GM20431 (cell line): Measurements from ENCODE around the gene HCN3.

ENCODE experiments used
- in situ Hi-C: fragments of 300-500 bp; cut with MseI, MboI; formaldehyde crosslinking; loops from one replicate; pipeline ENCODE4 v1.15.0; 2020; ENCODE audit warnings: low sequenced_read_pairs; ENCODE audit not compliant: unreplicated experiment

The HCN3 gene

DNA sequence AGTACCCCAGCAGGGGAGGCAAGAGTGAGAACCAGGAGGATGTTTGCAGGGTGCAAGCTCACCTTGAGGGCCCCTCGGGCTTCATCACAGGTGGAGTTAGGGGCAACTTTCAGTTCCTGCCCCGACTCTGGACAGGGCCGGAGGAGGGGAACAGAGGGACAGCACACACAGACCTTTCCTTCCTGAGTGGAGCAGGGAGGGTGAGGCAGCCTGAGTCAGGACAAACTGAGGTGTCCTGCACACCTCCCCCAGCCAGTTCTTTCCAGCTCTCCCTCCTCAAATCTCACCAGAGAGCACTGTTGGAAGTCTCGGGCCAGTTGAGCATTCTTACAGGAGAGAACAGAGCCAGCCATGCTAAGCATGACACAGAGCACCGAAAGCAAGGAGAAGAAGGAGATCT lies 23.5 kb upstream of the HCN3 start:
- in situ Hi-C loops = no loop called here

DNA sequence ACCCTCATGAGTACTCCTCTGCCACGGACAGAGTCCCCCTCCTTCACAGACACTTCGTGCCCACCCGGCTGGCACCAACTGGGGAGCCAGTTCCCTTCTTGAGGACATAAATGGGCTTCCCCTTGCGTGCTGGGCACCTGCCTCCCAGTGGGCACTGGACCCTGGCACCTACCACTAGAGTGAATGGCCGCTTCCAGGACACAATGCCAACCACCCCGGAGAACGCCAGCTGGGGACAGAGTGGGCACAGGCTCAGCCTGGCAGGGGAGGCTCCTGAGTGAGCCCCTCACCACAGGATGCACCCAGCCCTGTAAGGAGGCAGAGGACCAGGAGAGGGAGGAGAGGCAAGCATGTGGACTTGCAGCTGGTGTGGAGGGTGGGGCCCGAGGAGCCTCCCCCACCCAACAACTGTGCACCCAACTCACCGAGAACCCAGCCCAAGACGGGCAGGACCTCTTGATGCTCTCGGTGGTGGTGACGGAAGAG lies 23.0 kb upstream of the HCN3 start:
- in situ Hi-C loops = no loop called here

DNA sequence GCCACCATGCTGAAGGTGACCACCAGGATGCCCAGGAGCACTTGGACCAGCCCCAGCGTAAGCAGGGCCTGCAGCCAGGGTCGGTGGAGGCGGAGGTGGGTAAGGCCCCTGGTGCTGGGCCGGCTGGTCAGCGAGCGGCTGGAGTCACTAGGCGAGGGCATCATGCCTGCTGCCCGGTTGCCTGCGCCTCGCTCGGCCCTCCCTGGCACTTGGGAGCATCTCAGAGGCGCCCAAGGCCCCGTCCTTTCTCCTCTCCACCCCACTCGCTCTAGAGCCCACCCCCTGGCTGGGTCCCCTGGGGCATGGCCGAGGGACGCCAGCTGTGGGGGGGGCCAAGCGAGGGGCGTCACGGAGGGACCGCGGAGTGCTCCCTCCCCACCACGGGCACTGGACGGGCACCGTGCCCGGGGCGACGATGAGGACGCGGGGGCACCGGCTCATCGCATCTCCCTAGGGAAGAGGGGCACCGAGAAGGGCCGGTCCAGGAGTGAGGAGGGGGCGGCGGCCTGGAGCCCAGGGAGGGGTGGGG lies 22.5 kb upstream of the HCN3 start:
- in situ Hi-C loops = no loop called here

DNA sequence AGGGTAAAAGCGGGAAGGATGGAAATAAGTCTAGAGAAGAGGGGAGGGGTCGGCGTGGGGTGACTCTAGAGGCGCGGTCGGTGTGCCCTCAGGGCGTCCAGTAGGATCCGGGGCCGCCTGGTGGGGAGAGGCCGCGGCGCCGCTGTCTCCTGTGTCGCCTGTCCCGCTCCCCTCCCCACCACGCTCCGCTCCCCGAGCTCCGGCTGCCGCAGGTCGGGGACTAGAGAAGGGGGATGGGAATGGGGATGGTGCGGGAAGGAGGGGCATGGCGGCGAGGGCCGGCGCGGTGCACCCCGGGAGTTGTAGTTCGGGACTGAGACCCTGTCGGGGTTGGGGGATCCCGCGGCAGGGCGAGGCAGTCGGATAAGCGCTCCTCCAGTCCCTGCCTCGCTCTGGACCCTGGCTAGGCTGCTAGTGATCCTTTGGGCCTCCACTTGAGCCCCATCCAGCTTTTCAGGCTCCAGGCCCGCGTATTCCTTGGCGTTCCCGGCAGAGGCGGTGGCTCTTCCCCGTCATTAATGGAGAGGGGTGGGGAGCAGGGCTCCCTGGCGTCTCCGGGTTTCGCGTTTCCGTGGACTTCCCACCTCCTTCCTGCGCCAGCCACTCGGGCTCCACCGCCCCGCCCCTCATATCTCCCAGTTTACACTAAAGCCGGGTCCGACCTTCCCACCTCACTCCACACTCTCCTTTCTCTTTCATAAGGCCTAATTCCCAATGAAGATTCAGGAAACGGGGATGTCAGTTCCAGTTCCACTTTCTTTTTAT lies 21.8 kb upstream of the HCN3 start, which contains the start of gene ENTREP3:
Gene ENTREP3 (minus strand): TSS at position 241 of the 765 bp plus-strand sequence. CDS start 606 bp downstream, outside the sequence.
- in situ Hi-C loops = no loop called here

DNA sequence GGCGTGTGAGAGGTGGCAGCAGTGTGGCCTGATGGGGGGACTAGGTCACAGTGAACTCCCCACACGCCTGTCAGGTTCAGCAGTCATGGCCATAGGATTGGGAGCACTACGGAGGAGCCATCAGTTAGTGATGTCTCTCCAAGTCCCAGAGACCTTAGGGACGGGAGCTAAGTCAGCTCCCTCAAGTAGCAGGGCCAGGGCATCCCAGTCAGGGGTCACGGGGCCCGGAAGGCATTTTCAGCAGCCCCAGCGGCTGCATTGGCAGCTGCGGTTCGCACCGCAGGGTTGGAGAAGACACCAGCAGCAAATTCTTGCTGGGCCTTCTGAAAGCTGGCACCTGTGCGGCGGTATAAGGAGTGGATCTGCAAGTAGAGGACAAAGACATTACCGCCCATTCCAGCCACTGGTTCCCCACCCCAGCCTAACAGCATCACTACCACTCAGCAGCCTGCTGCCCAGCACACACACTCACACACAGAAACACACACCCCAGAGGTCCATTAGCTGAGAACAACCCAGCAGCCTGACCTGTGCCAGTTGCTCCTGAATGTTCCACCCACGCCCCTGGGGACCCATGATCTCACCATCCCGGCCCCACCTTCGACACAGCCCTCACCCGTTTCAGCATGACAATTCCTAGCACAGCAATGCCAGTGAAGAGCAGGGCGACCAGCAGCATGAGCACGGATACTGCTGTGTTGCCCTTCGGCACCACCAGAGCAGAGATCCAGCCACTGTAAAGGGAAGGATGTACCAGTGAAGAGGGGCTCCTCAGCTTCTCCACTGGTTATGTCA lies 21.0 kb upstream of the HCN3 start:
- in situ Hi-C loops = no loop called here

DNA sequence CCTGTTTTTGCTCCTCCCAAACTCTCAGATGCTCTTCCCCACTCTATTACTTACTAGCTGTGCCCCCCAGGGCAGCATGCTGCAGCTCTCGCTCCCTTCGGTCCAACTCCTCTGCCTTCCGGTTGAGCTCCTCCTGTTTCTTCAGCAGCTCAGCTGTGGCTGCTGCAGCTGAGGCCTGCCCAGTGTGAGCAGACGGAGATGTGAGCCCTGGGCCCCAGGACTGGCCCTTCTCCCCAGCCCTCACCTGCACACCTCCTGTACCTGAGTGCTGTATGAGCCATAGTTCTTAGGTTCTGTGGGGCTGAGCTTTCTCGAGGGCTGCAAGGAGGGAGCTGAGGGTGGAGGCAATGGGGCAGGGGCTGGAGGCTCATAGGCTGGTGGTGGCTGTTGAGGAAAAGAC lies 17.0 kb upstream of the HCN3 start:
- in situ Hi-C loops = no loop called here

DNA sequence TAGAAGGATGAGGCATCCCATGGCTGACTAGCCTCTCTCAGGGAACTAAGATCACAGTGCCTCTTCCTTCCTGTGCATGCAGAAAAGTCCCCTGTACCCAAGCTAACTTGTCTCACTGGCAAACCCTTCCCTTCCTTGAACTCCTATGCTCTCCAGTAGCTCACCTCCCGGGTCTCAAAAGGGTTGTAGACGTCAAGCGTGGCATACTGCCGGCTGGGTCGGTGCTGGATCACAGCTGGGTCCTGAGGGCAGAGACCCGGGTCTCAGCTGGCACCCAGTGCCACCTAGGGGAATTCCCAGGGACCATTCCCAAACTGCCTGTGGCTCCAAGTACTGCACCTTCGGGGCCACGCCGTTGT lies 15.8 kb upstream of the HCN3 start:
- in situ Hi-C loops = no loop called here

DNA sequence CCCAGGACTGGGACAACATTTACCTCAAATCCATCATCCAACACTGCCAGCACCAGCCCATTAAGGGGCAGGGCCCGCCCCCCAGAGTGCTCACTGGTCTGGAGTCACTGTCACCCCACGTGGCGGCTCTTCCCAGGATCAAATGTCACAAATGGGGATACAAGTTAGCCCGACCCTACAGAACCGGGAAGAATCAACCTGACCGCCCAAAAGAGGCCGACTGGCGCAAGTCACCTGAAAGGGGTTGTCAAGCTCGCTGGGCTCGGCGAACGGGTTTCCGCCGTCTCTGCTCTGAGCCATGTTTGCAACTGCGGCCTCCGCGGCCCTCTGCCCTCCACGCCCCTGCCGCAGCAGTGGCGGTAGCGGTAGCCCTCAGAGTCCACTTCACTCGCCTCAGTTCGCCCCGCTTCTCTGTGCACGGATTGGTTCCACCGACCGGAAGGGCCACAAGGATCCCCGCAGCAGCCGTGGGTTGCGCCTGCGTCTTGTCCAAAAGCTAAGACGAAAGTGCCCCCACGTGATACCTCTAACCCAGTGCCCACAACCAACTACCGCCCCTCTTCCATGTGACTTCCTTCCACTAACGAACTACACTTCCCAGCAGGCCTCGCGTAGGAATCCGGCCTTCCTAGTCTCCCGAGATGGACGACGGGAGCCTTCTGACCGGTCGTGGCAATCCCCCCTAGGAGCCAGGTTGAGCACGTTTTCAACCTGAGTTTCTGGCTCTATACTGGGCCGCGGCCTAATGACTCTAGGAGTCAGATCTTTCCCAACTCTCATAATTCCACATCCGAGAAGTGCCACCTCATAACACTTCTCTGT lies 15.2 kb upstream of the HCN3 start, which contains the start of gene SCAMP3:
Gene SCAMP3 (minus strand): TSS at position 509 of the 822 bp plus-strand sequence. CDS start 209 bp downstream, at position 300.
- in situ Hi-C loops = no loop called here

DNA sequence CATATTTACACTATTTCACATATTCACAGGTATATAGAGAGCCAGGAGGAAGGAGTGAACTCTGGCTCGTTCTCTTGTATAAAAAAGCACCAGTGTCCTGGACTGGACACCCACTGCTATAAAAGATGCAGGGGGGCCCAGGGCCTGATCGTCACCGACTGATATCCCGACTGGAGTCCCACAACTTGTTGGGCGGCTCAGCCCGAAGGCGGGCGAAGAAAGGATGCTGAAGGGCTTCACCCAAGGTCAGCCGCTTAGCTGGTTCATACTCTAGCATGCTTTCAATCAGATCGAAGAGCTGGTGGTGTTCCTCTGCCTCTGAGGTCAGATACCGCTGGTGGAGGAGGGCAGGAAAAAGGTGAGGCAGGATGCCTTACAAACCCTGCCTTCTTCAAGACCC lies 14.2 kb upstream of the HCN3 start:
- in situ Hi-C loops = no loop called here

DNA sequence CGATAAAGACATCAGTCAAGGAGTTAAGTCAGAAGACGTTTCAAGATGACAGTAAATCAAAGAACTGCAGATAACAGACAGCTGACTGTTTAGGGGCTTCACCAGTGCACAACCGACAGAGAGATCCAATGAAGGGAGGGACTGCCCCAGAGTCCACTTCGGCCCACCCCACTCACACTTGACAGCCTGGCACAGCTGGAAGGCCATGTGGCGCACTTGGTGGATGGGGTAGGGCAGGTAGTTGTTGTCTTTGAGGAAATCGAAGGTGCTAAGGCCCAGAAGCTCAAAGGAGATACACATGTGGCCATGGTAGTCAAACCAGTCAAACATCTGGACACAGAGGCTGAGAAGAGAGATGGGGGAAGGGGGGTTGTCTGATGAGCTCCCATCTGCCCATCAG lies 10.7 kb upstream of the HCN3 start:
- in situ Hi-C loops = no loop called here

DNA sequence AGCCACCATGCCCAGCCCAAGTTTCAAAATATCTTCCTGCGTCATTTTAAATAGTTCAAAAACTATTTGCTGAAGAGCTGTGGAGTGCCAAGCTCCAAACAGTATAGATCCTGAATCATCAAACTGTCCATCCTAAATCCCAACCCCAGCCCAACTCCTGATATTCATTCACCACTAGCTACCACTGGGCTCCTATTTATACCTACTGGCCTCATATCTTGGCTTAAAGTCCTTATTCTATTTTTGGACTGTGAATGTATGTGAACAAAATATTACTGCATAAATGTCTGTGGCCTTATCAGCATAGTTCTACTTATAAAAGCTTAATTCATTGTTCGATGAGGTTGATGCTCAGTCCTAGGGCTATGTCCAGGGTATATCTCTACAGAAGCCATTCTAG lies 9.9 kb upstream of the HCN3 start:
- in situ Hi-C loops = no loop called here

DNA sequence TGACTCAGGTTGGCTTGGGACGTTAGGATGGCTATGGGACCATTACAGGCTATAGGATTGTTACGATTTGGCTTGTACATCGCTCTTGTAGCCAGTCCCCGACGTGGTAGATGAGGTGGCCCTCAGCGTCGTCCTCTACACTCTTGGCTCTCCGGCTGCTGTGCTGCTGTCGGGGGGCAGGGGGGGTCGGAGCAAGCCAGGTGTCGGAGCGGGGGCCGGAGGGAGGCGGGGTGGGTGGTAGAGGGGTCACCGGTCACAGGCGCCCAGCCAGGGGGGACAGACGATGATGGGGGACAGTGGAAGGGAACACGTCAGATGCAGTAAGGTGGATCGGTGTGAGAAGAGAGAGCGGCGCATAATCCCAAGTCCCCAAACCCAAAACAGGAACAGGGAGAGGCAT lies 8.6 kb upstream of the HCN3 start:
- in situ Hi-C loops = no loop called here

DNA sequence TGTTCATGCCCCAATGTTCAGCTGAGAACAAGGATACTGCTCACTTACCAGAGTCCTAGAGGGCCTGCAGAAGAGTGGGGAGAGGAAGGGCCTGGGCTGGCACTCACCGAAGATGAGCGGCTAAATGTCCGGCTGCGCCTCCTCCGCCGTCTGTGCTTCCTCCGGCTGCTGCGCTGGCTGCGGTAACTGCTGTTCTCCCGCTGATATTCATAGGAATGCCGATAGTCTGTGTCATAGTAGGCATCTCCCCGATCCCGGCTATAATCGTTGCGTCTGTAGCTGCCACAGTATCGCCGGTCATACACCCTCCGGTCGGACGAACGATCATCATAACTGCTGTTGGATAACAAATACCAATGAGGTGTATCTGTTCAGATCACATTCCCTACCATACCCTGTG lies 7.9 kb upstream of the HCN3 start:
- in situ Hi-C loops = no loop called here

DNA sequence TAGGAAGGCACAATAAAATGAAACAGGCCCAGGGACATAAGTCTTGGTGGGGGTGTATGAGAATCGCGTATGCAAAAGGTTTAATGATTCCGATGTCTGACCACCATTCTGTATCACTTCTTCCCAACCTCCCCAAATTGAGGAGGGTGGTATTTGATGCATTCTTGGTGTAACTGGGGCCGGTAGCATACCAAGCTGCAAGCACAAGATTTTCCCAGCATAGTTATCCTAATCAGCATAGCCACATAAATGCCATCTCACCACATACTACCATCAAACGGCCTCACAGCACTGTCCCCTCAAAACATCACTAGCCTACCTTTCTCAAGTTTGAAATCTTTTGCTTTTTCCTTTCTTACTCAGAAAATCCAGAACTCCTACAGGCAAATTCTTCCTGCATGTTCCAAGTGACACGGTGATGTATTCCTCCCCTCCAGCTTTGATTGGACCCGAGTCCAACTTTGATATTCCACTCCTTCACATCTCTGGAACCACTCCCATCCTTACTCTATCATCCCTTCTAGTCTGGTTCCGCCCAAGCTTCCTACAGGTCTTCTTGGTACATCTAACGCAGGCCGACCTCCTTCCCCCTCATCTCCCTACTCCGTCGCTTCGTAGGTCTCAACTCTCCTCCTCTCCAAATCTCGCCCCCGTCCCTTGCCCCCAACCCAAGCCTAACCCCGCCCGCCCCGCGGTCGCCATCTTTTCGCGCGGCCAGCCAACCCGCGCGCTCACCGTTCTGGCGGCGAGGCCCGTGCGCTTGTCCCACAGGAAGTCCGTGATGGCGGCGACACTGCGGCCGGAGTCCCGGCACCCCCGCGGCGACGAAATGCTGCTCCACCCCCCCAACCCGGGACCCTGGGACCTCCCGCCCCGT lies 4.6 kb upstream of the HCN3 start:
- in situ Hi-C loops = no loop called here

DNA sequence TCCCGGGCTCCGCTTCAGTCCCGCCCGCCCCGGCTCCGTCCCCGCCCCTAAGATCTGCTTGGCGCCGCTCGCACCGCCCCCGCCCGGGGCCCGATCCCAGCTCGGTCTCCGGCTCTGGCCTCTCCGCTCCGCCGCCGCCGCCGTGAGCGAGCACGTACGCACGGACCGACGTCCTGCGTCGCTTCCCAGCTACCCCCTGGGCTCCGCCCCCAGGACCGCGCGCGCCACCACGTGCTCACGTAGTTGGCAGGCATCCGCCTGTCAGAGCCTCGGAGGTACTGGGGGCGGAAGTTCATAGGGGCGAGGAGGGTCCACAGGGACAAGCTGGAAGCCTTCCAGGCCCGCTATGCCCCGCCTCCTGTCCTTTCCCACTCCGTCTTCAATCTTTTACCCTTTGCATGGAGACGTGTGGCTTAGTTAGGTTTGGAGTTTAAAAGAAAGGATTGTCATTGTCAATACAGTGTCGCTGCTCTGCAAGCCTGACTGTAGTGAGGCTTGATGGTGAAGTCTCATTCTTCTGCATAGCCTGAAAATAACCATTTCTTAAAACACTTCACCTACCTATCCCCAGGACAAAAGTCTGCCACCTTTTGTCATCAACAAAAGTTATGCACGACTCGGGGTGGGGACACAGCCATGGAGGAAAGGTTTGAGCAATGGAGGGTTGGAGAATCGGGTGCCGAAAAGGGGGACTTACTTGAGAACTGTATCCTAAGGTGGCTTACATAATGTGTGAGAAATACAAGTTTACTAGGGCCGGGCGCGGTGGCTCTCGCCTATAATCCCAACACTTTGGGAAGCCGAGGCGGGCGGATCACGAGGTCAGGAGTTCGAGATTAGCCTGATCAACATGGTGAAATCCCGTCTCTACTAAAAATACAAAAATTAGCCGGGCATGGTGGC lies 3.7 kb upstream of the HCN3 start, which contains the start of gene CLK2:
Gene CLK2 (minus strand): TSS at position 162 of the 903 bp plus-strand sequence. CDS start 2,527 bp downstream, outside the sequence.
- in situ Hi-C loops = no loop called here

DNA sequence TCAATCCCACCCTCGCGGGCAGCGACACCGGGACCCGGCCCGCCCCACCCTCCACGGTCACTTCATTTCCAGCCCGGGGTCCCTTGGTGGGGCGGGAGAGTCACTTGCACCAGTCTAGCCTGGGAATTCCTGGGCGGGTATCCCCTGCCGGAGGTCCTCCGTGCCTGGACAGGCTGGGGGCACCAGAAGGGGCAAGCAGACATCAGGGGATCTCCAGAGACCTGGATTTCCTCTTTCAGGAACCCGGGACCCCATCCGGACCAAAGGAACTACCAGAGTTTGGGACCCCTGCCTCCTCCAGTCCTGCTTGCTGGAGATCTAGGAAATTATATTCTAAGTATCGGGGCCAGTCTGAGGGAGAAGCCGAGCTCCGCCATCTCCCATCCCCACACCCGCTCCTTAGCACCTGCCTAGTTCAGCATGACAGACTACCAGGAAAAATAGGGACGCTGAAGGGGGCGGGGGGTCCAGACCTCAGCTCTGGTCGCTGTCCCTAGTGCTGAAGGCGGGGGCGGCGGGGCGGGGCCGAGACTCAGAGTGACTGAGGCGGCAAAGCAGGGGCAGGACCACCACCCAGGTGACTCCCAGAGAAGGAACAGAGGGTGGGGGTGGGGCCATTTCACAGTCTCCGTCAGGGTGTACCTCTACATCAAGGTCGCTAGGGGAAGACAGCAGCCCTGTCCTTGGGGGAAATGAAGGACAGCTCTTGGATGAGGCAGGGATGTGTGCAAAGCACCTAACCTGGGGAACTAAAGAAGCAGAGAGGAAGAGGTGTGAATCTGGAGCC lies 832 bp downstream of the HCN3 start:
- in situ Hi-C loops = no loop called here

DNA sequence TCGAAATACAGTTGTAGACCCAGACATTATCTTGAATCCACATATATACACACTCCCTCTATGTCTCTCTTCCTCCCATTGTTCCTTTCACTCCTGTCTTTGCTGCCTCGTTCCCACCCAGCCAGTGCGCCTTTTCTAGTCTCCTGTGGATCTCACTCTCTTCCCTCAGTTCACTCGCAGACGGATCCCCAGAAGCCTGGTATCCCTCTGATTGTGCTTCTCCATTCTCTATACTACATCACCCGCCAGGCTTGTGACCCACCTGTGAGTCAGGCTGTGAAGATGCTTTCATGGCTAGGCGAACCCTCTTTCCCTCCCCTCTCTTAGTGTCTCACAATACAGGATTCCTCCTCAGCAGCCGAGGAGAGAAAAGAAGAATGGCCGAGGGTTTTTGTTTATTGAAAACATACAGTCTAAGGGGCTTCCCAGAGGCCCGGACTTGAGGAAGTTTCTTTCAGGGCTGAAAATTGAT lies 1.5 kb downstream of the HCN3 start:
- in situ Hi-C loops = no loop called here
